GM21619 (cell line): Measurements from ENCODE around the gene SLC22A23.

Experiments used
- ATAC-seq: cut with Tn5 transposase; IDR thresholded peaks from one replicate; pipeline ENCODE4 v1.9.1; 2021; ENCODE audit not compliant: unreplicated experiment

The SLC22A23 gene

DNA sequence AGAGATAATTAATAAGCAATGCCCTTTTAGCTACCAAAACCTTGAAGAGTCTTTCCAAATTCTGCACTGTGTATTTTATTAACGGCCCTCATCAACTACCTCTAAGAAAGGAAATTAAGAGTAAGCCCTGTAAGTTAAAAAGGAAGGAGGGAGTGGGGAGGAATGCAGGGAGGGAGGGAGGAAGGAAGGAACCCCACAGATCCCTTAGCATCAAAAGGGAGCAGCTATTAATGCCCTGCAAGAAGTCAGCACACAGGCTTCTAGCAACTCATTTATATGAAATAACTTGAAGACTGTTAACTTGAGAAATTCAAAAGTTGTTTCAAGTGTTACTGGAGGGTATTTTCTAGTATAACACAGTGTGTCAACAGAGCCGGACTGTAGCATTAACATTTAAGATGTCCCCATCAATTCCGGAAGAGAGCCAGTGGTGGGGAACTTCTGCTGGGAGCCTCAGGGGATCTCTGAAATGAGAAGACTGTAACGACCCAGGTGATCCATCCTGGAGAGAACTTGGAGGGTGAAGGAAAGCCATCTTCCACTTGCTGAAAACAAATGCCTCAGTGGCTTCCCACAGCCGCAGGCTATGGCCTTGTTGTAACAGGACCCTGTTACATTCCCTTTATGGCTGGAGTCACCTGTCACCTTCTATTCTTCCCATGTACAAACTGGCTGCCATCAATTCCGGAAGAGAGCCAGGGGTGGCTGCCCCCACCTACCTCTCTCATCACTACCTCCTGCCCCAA is 33.2 kb downstream of the SLC22A23 start:
- ATAC-seq, result no peak

DNA sequence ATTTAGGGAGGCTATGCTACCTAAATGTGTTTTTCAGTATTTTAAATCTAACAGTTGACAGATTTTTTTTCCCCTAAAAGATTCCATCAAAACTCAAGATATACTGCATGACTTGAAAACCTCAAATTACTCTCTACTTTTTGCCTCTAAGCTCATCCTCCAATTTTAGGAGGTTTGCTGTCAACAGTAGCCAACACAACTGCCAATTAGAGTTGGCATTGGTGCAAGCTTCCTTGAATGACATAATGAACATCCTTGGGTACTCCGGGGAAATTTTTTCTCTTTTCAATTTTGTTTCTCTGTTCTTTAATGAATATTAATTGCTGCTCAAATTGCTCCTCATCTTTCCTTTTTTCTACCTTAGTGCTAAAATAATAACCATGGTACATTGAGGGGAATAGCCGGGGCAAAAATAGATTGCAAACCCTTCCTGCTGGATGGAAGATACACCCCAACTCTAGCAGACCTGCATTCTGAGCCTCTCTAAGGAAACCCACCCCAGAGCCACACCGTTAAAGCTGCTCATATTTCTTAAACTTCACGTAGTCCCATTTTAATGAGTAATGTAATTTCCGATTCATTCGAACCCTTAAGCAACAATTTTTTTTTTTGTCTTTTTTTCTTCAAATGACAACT is 34.3 kb downstream of the SLC22A23 start:
- no peak for ATAC-seq

DNA sequence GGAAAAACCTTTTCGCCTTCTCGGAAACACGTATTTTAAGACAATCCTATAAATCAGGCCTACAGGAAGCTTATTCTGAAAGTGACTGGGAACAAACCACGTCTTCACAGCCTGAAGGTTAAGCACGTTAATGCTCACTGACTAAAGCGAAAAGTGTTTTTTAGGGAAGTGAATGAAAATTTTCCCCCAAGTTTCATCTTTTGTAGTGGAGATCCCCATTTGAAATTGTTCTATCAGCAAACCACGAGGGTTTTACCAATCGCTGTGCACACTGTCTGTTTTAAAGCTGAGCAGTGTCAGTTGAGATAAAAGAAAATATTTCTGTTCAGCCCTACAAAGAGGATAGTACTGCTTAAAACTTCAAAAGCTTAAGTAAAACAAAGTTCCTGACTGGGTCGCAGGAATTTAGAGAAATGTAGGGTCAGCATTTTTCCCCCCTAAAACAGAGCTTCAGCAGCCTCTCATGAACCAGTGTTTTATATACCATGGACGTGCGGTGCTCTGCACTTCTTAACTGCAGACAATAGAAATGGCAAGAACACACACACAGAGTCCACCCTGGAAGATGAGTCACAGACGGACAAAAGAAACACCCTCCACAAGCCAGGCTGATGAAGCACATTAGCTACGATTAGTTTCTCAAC is 34.9 kb downstream of the SLC22A23 start:
- ATAC-seq, result no peak

- no peak for ATAC-seq
Observed at GRCh38 chr6:3421143-3421542, 35.7 kb downstream of the SLC22A23 start.

- ATAC-seq, result no peak
Observed at GRCh38 chr6:3419624-3420272, 37.1 kb downstream of the SLC22A23 start.

DNA sequence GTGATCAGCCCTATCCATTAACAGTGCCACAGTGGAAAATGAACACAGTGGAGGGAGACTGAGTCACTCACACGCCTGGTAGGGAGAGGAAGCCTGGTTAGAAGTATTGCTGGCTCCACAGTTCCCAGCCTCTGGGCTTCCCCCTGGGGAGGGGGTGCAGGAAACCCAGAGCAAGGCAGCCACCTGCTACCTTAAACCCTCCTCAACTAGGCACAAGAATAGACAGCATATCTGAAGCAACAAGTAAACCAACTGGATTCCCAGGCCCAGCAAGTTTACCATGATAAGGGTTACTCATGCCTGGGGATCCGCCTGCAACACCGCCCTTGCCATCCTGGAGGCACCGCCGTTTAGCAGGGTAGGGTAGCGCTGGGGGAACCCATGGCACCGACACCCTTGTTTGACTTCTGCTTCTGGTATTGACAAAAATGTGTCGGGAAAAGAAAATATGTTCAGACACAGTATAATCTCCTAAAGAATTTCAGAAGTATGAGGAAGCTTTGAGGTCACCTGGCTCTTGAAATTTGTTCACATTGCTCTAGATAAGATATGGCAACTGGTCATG is 38.3 kb downstream of the SLC22A23 start:
- no peak for ATAC-seq

GRCh38 chr6:3417473-3417872 is 39.4 kb downstream of the SLC22A23 start:
- ATAC-seq, result no peak

GRCh38 chr6:3415490-3415889 is 41.4 kb downstream of the SLC22A23 start:
- no peak for ATAC-seq

GRCh38 chr6:3415082-3415453 is 41.8 kb downstream of the SLC22A23 start:
- no peak for ATAC-seq

DNA sequence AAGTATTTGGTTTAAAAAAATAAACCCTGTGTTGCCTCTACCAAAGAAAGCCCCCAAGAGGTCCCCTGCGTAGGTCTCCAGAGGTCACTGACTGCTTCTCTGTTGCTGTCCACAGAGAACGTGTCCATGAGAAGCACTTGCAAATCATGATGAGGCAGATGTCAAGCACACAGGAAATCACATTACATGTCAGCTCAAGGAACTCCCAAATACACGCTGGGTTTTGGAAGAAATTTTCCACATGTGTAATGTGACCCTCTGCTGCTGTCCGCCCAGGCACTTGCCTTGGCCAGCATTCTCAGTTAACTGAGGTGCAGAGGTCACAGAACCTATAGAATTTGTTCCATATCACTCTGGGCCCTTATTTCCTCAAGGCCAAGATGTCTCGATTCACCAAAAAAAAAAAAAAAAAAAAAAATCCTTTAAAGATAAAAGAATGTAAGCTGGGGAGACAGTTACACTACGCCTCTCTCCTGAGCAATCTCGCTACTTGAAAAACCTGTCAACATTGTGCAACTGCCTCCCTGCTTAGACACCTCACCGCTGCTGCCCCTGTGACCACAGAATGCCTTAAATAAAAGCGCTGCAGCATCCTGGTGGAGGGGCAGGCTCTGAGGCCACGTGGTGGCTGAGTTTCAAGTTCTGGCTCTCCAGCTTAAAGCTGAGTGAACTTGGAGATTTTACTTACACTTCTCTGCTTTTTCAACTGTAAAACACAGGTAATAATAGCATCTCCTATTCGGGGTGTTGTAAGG is 42.3 kb downstream of the SLC22A23 start:
- no peak for ATAC-seq

DNA sequence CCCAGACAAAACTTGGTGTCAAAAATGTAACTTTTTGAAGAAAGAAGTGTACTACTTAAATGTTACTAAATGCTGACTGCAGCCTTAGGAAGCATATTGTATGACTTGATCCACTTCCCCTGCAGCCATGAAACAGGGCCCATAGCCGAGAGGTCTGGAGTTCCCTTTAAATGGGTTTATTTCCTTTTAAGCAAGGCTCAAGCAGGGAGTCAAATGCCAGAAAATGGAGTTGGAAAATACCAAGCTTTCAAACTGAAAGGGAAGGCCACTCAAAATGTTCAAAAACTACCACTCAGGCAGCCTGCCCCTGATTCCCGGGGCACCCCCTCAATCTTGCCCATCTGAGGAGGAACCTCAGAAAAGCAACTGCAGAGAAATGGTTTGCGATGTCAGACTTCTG is 43.3 kb downstream of the SLC22A23 start:
- ATAC-seq, result no peak

GRCh38 chr6:3412779-3413500 is 43.9 kb downstream of the SLC22A23 start:
- no peak for ATAC-seq

GRCh38 chr6:3411967-3412778 is 44.7 kb downstream of the SLC22A23 start:
- ATAC-seq, result no peak

GRCh38 chr6:3410385-3411360 is 46.2 kb downstream of the SLC22A23 start:
- no peak for ATAC-seq

DNA sequence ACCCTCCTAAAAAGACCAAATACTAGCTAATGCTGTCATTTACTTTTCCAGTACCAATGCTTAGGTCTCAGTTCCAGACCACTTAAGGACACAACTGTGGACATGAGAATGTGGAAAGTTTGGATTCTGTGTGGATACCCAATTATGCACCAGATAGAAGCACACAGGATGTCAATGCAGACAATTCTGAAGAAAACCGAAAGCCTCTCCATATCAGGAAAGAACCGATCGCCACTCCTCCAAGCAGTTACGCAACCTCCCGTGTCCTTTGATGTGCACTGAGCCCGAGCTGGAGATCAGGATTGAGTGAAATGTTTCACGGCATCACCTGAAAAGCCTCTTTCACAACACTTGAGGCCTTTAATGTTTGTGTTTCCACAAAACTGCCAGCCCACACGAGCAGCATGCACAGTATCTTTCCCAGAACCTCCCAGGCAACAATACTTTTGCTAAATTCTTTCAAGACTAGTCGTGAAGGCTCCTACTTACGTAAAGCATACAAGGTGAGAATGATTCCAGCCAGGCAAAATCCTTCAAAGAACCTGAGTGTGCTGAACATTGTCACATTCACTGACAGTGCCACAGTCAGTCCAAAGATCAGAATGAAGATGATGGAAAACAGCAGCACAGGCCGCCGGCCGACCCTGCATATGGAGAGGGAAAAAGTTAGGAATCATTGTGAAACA is 47.0 kb downstream of the SLC22A23 start:
- no peak for ATAC-seq

- no peak for ATAC-seq
Observed at GRCh38 chr6:3408665-3409064, 48.2 kb downstream of the SLC22A23 start.

GRCh38 chr6:3407840-3408239 is 49.0 kb downstream of the SLC22A23 start:
- ATAC-seq, result no peak
